Right renal cortex interstitium (tissue), 3 donors: ENCODE measurements around the gene GRIFIN. TPM values are rescaled to one million over a fixed set of nuclear protein-coding genes. Genes with fewer than 3 reads are reported as not detected.

Experiments
- DNase-seq, 3 donors: peaks; one replicate each; pipeline ENCODE4 v3.0.0-alpha.2; 2013; ENCODE audit warnings: low read depth in 3 of 3, low spot score in 2 of 3
- polyA plus RNA-seq, 3 donors: library from polyadenylated mRNA; unstranded; fragments of 120-200 nt; gene quantifications; one replicate each; pipeline ENCODE4 v1.2.1, GENCODE V29; 2013; ENCODE audit not compliant: insufficient read length in 3 of 3

Gene GRIFIN
- polyA plus RNA-seq, 3 donors, result not detected

DNA sequence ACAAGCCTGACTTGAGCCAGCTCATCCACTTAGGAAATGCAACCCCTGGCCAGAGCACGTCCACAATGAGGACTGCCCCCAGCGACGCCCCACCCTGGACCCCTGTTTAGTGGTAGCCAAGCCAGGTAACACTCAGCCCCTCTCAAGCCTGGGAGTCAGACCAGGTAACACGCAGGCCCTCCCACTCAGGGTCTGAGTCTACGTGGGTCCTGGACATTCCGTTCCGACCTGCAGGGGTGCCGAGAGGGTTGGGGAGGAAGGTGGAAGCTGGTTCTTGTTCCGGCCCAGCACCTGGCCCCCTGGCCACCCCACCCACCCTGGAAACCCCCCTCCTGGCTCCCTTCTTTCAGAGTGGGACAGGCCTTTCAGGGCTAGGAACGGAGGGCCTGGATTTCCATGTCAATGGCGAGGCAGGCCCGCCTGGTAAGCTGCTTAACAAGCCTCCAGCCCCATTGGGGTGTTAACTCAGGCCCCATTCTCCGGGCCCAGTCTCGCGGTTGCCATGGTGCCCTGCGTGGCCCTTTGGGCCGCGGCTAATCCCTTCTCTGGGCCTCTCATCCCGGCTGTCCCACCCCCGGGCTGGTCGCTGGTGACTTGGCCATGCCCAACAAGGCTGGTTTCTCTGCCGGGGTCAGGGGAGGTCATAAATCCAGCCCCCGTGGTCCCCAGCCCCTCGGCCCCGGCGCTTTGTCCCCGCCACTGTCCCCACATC lies 23.7 kb upstream of the GRIFIN start:
- DNase-seq, result no peak

DNA sequence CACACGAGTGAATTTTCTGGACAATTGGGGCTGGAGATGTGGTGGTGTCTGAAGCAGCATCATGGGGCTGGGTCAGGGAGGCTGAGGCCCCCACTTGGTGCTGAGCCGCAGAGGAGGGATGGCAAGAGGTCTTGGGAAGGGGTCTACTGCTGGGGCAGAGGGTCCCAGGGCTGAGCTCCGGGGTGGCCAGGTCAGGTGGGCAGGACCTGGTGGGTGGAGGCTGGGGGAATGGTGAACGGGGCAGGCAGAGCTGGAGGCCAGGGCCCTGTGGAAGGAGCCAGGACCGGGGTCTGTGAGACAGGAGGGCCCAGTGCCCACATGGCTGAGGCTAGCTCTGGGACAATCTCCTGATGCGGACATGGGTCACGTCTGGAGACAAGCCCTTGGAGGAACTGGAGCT lies 23.0 kb upstream of the GRIFIN start:
- DNase-seq, result no peak

DNA sequence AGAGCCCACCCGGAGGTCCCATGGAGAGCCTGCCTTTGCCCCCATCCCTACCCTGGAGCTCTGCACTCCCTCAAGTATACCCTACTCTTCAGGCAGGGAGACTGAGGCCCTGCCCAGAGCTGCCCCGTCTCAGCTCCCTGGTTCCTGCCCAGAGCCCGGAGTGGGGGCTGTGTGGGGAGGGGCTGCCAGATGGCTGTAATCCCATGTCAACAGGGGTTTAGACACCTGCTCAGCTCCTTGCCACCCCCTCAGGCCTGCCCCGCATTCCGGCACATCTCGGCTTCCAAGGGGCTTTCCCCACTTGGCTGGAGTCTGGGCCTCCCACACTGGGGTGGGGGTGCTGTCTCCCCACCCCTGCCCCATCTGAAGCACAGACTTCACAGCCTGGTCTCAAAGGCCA lies 22.5 kb upstream of the GRIFIN start:
- DNase-seq, result no peak

DNA sequence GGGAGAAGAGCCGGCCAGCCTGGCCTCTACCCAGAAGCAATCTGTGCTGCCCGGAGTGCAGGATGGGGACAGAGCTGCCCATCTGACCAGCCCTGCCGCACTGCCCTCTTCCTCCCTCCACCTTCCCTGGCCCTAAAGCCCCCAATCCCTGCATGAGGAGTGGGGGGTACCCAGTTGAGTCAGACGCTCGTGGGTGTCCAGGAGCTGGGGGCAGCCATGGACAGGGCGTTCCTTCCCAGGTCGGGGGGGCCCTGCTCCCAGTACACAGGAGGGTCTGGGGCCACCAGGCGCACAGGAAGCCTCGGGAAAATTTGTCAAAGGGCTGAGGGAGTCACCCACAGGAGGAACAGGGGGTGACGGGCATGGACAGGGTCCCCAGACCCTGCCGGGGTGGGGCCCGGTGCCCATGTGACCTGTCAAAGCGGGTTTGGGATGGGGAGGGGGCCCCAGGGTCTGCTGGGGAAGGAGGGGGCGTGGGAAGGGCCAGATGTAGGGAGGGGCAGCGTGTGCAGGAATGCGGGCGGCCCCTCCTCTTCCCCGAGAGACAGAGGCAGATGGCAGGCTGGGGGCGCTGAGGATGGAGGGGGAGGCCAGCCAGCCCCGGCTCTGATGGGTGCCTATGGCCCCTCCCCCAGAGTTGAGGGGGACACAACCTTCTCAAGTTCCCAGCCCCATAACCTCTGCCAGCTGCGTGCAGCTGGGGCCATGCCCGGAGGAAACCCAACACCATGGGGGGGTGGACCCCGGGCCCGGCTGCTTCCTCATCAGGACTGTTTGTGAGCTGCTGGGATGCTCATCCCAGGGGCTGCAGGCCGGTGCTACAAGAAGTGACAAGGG lies 21.5 kb upstream of the GRIFIN start:
- DNase-seq, result no peak

DNA sequence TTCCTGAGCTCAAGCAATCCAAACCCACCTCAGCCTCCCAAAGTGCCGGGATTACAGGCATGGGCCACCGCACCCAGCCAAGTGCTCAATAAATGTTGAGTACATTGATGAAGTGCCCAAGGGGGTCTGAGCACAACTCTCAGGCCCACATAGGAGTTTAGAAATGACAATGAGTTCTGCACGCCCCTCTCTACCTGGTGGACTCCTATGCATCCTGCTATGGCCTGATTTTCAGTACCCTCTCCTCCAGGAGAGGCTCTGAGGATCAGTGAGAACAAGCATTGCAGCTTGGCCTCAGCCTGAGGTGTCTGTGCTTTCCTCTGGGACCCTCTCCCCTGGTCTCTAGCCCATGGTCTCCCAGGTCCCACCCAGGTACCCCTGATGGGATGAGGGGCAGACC lies 20.9 kb upstream of the GRIFIN start:
- DNase-seq, result no peak

DNA sequence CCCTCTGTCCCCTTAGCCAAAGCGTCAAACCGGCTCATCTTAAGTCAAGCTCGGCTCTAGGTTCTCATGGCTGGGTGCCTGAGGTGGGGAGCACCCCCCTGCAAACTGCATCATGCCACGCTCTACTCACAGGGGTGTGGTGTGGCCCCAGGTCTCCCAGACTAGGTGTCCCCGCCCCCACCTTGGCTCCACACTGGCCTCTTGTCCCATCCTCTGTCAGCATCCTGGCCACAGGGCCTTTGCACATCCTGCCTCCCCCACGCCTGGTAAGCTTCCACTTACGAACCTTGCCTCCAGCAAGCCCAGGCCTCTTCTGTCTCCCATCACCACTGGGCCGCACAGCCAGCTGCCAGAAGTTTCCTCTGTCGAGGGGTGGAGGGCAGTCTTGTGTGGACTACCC lies 20.2 kb upstream of the GRIFIN start:
- DNase-seq, result no peak

DNA sequence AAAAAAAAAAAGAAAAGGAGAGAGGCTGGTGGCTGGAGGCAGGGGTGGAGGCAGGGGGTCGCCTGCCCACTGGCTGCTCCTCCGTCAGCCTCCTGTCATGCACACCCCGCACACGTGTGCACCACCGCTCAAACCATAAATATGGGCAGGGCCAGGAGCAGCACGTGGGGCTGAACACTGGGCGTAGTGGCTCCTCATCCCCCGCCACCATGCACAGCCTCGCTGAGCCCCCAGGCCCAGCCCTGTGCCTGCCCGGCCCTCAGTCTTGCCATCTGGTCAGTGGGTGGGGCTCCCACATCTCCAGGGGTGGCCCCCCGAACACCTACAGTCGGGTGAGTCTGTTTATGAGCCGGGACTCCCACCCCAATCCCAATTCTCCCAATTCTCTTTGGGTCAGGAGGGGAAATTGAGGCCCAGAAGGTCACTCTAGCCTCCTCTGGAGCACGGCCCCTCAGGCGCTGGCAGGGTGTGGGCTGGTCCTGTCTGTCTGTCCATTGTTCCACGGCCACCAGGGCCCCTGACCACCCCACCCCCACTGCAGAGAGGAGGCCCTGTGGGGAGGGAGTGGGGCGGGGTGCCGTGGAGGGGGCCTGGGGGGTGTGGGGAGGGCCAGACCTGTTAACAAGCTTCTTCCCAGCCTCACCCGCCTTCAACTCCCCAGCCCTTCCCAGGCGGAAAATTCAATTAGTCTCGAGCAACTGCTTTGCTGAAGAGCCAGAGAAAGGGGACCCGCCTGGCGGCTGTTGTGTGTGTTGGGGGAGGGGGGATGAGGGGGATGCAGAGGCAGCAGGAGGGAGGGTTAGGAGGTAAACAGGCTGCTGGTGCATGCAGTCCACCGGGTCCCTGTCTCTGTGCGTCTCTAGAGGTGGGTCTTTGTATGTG lies 19.5 kb upstream of the GRIFIN start:
- DNase-seq, result no peak

DNA sequence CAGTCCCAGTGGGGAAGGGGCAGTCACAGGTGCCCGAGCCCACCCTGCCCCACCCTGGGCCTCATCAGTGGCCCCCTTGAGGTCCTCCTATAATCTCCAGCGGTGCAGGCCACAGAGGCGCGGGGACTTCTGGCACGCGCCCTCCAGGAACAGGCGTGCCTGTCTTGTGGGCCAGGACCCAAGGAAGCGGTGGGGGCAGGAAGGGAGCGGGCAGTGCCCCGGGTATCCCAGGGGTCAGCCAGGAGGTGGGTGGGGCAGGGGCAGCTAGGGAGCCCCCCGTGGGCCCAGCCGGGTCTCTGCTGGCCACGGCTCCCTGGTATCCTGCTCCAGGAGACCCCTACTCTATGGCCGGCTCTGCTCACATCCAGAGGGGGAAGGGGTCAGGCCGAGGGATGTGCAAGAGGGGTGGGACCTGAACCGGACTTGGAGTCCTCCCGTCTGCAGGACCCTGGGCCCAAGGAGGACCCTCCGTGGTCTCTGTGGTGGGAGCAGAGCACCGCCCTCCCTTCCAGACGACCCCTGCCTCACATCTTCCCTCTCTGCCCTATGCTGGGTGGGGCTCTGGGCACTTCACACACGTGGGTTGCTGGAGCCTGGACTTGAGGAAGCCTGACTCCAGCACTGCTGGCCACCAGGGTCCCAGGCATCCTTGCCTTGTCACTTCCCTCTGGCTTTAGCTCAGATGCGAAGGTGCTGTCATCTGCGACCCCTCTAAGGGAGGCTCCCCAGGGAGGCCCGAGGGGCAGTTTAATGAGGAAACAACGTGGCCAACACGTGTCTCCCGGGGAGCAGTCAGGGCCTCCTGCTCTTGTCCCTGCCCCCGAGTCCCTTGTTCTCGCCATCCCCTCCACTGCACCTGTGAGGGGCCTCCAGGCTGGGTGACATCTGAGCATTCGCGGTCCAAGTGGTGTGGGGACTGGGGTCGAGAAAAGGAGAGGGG lies 18.3 kb upstream of the GRIFIN start:
- DNase-seq, result no peak

DNA sequence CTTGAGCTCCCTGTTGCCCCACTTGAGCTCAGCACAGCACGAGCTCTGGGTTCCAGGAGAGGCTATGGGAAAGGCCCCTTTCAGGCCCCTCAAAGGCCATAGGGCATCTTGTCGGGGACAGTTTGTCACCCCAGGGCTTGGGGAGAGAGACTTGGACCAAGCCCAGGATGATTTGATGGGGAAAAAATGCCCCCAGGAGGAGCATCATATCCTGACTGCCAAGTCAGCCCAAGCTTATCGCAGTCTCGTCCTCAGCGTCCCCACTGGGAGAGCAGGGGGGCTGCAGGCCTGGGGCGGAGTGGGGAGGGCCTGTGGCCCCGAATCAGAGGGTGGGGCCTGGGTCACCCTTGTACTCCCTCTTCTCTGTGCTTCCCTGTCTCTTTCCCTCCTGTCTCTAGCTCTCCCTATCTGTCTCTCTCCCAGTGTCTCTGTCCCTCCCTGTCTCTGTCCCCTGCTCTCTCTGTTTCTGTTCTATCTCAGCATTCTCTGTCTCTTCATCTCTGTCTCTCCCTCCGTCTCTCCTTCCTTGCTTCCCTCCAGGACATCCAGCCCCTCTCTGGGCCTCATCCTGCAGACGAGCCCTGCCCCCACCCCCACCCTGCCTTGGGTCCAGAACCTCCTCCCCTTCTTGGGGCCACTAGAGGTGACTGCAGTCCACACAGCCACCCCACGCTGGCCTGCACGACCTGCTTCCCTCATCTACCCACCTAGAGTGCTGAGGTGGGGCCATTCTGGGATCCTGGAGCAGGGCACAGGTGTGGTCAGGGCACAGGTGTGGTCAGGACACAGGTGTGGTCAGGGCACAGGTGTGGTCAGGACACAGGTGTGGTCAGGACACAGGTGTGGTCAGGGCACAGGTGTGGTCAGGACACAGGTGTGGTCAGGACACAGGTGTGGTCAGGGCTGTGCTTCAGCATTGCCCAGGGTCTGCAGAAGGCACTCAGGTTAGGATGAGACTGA lies 17.3 kb upstream of the GRIFIN start:
- no peak for DNase-seq

DNA sequence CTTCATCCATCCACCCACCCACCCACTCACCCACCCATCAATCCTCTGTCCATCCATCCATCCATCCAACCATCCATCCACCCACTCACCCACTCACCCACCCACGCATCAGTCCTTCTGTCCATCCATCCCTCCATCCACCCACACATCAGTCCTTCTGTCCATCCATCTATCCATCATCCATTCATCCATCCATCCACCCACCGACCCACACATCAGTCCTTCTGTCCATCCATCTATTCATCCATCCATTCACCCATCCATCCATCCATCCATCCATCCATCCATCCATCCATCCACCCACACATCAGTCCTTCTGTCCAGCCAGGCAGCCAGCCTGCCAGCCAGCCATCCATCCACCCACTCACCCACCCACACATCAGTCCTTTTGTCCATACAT lies 15.8 kb upstream of the GRIFIN start:
- no peak for DNase-seq

DNA sequence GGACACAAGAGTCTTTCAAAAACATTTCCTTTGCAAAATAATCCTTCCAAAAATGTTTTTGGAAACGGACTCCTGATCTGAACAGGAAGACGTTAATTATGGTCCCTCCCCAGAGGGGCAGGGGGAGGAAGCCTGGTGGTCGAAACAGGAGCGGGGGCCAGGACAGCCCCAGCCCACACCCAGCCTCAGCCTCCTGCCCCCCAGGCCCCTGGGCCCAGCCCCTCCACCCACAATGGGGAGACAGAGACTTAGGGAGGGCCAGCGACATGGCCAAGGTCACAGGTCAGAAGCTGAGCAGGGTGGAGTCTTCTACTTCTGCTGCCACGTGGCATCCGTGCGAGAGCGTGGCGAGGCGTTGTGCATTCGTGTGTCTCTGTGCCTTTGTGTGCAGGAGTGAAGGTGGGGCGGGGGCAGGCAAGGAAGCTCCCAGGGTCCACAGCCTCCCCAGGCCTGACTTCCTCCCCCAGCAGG lies 14.0 kb upstream of the GRIFIN start:
- no peak for DNase-seq

DNA sequence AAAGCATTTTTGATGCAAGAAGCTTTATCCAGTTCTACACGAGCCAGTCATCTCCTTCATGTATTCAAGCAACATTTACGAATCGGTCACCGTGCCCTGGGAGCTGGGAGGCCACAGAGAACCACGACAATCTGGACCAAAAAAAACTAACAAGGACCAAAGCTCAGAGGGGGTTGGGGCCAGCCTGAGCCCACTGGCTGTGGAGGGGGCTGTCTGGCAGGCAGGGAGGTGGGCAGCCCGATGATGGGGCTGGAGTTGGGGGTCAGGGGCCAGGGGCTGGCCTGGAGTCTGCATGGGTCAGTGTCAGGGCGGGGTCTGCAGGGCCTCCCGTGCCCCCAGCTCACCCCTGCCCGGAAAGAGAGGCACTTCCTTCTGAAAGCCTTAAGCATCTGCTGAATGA lies 12.5 kb upstream of the GRIFIN start:
- no peak for DNase-seq

DNA sequence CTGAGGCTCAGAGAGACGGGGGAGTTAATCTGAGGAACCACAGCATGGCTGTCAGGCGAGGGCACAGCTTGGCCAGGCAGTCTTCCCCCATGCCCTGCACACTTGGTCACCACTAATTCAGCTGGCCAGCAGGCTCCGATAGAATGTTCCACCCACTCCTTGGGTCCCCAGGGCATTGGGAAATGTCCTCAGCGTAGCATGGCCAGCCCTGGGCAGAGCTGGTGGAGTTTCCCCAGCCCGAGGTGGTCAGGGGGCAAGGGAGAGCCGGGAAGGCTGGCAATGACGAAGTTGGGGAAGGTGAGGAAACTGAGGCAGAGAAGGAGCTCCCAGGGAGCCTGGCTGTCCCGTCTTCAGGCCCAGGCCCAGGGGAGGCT lies 12.1 kb upstream of the GRIFIN start:
- no peak for DNase-seq

DNA sequence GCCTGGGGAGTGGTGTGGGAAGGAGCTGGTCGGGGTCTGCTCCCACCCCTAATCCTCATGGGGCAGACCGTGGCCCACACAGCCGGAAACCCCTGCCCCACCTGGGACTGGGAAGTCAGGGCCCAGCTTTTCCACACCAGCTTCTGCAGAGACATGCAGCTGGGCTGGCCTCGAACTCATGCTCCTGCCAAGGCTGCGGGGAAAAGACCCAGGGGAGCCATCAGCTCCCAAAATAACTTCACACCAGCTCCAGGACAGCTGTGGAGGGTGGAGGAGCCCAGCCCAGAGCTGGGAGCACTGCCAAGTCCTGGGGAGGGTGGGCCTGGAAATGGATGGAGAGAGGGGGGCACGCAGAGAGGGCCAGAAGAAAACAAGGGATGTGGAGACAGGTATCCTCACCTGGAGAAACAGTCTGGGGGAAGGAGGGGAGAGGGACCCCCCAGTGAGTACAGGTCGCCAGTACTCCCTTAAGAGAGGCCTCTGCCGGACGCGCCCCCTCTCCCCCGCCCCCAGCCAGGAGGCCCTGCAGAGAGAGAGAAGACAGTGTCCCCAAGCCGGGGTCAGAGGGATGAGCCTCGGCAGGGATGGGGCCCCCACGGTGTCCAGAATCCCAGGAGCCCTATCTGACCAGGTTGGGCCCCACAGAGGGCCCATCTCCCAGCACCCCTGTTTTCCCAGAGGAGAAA lies 11.5 kb upstream of the GRIFIN start:
- DNase-seq, result no peak

DNA sequence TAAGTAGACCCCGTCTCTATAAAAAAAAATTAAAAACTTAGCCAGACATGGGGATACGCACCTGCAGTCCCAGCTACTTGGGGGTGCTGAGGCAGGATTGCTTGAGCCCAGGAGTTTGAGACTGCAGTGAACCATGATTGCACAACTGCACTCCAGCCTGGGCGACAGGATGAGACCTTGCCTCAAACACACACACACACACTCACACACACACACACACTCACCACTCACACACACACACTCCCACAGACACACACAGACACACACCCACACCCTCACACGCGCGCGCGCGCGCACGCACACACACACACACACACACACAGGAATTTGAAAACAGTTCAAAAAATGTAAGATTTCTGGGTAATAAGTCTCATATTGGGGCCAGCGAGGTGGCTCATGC lies 8.7 kb upstream of the GRIFIN start:
- DNase-seq, result no peak

DNA sequence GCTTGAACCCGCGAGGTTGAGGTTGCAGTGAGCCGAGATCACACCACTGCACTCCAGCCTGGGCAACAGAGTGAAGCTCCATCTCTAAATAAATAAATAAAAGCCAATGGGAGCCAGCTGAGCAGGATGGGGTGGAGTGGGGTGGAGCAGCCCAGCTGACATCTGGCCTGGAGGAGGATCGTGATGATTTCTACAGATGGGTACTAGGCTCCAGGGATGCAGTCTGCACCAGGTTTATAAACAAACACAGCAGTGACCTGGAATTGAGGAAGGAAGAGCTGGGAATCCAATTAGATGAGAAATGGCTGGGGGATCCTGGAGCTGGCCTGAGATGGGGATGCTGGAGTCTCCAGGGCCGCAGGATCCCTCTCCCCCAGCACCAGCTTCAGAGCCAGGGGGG lies 7.3 kb upstream of the GRIFIN start:
- DNase-seq, result no peak

DNA sequence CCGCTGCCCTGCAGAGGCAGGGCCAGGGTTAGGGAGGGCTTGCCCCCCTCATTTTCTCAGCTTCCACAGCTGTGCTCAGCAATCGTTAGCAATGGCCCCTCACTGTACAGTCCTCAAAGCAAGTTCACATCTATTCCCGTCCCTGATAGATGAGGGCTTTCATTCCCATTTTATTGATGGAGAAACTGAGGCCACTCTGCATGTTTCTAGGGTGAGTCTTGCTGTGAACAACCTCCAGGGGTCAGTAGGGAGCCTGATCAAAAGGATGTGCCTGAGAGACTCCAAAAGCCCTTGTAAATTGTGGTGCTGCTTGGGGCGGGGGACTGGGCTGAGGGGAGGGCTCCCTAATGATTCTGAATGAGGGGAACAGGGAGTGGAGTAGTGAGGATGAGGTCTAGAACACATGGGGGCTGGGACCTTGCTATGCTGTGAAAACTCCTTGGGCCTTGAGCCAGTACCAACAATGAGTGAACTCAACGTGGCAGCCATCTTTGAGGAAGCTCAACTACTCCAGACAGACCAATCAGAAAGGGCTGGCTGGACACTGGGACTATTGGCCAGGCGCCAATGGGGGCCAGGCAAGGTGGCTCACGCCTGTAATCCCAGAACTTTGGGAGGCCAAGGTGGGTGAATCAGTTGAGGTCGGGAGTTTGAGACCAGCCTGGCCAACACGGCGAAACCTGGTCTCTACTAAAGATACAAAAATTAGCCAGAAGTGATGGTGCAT lies 6.7 kb upstream of the GRIFIN start:
- DNase-seq, result no peak

DNA sequence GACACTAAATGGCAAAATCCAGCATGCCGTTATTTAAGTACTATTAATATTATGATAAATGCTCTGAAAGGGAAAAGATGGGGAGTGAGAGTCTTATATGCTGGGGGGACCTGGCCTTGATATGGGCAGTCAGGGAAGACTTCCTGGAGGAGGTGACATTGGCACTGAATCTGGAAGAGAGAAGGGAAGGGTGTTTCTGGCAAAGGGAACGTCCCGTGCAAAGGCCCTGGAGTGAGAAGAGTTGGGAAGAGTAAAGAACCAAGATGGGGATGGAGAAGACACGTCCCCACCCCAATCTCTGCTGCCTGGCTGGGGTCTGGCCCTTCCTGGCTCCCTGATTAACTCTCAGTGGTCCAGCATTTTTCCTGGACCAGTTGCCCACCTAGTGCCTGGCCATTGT lies 5.0 kb upstream of the GRIFIN start:
- DNase-seq, result no peak
